Lung (tissue), 12 donors: ENCODE results near the gene RDH14. TPM values are rescaled to one million over a fixed set of nuclear protein-coding genes. Genes with fewer than 3 reads are reported as not detected.

Experiments
- ATAC-seq: fragments of 200-7000 bp; cut with Tn5 transposase; one replicate; pipeline ENCODE4 v1.9.1; 2020; ENCODE audit warnings: moderate number of reproducible peaks; ENCODE audit not compliant: insufficient read depth, low FRiP score
- DNase-seq, 3 donors: peaks; one replicate each; pipeline ENCODE4 v3.0.0-alpha.2; 2013 to 2017
- H3K27ac ChIP-seq, 2 donors: one replicate each; pipeline ENCODE4 v1.5.1; 2013; ENCODE audit warnings: mild to moderate bottlenecking in 2 of 2, moderate library complexity in 2 of 2, control low read depth in 1 of 2, inconsistent platforms in 1 of 2, low read depth in 1 of 2, low read length in 1 of 2
- H3K27me3 ChIP-seq, 3 donors: one replicate each; pipeline ENCODE4 v1.5.1; 2013; ENCODE audit warnings: low read length in 2 of 3; ENCODE audit not compliant: control insufficient read depth in 3 of 3, insufficient read depth in 3 of 3
- H3K36me3 ChIP-seq, 4 donors: one replicate each; pipeline ENCODE4 v1.5.1; 2013; ENCODE audit warnings: low read length in 4 of 4, mild to moderate bottlenecking in 1 of 4, moderate library complexity in 1 of 4; ENCODE audit not compliant: control insufficient read depth in 4 of 4, insufficient read depth in 4 of 4
- H3K4me1 ChIP-seq, 5 donors: one replicate each; pipeline ENCODE4 v1.5.1; 2013; ENCODE audit warnings: low read length in 5 of 5, mild to moderate bottlenecking in 2 of 5, moderate library complexity in 1 of 5; ENCODE audit not compliant: control insufficient read depth in 5 of 5, insufficient read depth in 5 of 5
- H3K4me3 ChIP-seq: one replicate; pipeline ENCODE4 v1.5.1; 2013; ENCODE audit warnings: mild to moderate bottlenecking, control low read depth, moderate library complexity
- H3K9ac ChIP-seq, 2 donors: one replicate each; pipeline ENCODE4 v1.5.1; 2013; ENCODE audit warnings: low read length in 2 of 2, control low read depth in 1 of 2; ENCODE audit not compliant: insufficient read depth in 1 of 2
- H3K9me3 ChIP-seq, 4 donors: one replicate each; pipeline ENCODE4 v1.5.1; 2013; ENCODE audit warnings: low read length in 3 of 4, mild to moderate bottlenecking in 1 of 4, moderate library complexity in 1 of 4; ENCODE audit not compliant: control insufficient read depth in 4 of 4, insufficient read depth in 3 of 4
- CTCF ChIP-seq: IDR thresholded peaks from 2 replicates; pipeline ENCODE4 v1.5.1; 2012; ENCODE audit warnings: mild to moderate bottlenecking; ENCODE audit errors: control extremely low read depth, extremely low read depth
- WGBS, 2 donors: extraction: QIAGEN DNeasy Blood & Tissue Kit; methylation state at CpG; one replicate each; pipeline ENCODE4 v1.1.7; 2013; 5-methylcytosine and 5-hydroxymethylcytosine counted together
- polyA plus RNA-seq, 2 donors: library from polyadenylated mRNA; stranded (reverse); fragments of 200-250 nt; gene quantifications; one replicate each; pipeline ENCODE4 v1.2.1, GENCODE V29; 2013
- total RNA-seq, 2 donors: library from RNA; depleted of rRNA in 1 of 2; stranded (reverse); fragments of >200 nt in 1 of 2; gene quantifications; one replicate each; pipeline ENCODE4 v1.2.1, GENCODE V29; 2014 to 2021
- donor health status: control.
- donor health status: control.
- donor health status: Bipolar disorder and iron deficiency.
- donor health status: healthy.
- donor health status: DM: yes; HTN: yes; CAD: no.

Gene RDH14
- total and polyA plus RNA-seq, 4 donors: 15.6 to 26.9 (median 19.4) TPM

- Histone ChIP-seq H3K9me3 (no peaks in the 10 kb centered on the region), H3K4me1 (peaks cover 0 to 36% (median 12%) of the 10 kb centered on the region in 5 donors), H3K27ac (peak overlapping the region in 1 of 2 donors; percentile 99), H3K4me3 (no peak overlapping the region), H3K9ac (no peak overlapping the region), H3K36me3 (peaks cover 5 to 25% (median 12%) of the 10 kb centered on the region in 4 donors), H3K27me3 (no peaks in the 10 kb centered on the region)
- TF ChIP-seq CTCF: no peak
- no peak for ATAC-seq
- no peak for DNase-seq
- WGBS, 2 donors: 72 to 75% methylated on average over 1 of the region's 1 CpG
Observed at GRCh38 chr2:18558458-18558857, 2.0 kb downstream of the RDH14 start.

- WGBS, 2 donors: 79 to 86% methylated on average over 2 of the region's 2 CpGs
- H3K4me3 ChIP-seq: no peak overlapping the region
- no peaks in the 10 kb centered on the region for H3K9me3 ChIP-seq
- peaks cover 5 to 29% (median 12%) of the 10 kb centered on the region in 4 donors for H3K36me3 ChIP-seq
- TF ChIP-seq CTCF: no peak
- ATAC-seq (no peak), DNase-seq (no peak)
- H3K9ac ChIP-seq: no peak overlapping the region
- H3K4me1 ChIP-seq: peaks cover 0 to 48% (median 12%) of the 10 kb centered on the region in 5 donors
- H3K27ac ChIP-seq: peak overlapping the region in 1 of 2 donors; percentile 4
- no peaks in the 10 kb centered on the region for H3K27me3 ChIP-seq
Observed at GRCh38 chr2:18557121-18557520, 3.3 kb downstream of the RDH14 start.

- H3K27ac ChIP-seq: peak overlapping the region in 1 of 2 donors; percentile 53
- no peak for TF ChIP-seq CTCF
- ATAC-seq: peak; percentile 44
- H3K9ac ChIP-seq: no peak overlapping the region
- peaks cover 0 to 27% (median 5%) of the 10 kb centered on the region in 5 donors for H3K4me1 ChIP-seq
- H3K36me3 ChIP-seq: peaks cover 5 to 33% (median 12%) of the 10 kb centered on the region in 4 donors
- H3K27me3 ChIP-seq: no peaks in the 10 kb centered on the region
- no peaks in the 10 kb centered on the region for H3K9me3 ChIP-seq
- H3K4me3 ChIP-seq: no peak overlapping the region
- 67 to 76% methylated on average over 3 of the region's 3 CpGs for WGBS, 2 donors
- no peak for DNase-seq
Observed at GRCh38 chr2:18552351-18553077, 7.9 kb downstream of the RDH14 start.
